ENCODE data around the gene PPP1R8.
A peak's percentile ranks its signal among the peaks of the same experiment; 100 is the strongest.

Gene PPP1R8

DNA sequence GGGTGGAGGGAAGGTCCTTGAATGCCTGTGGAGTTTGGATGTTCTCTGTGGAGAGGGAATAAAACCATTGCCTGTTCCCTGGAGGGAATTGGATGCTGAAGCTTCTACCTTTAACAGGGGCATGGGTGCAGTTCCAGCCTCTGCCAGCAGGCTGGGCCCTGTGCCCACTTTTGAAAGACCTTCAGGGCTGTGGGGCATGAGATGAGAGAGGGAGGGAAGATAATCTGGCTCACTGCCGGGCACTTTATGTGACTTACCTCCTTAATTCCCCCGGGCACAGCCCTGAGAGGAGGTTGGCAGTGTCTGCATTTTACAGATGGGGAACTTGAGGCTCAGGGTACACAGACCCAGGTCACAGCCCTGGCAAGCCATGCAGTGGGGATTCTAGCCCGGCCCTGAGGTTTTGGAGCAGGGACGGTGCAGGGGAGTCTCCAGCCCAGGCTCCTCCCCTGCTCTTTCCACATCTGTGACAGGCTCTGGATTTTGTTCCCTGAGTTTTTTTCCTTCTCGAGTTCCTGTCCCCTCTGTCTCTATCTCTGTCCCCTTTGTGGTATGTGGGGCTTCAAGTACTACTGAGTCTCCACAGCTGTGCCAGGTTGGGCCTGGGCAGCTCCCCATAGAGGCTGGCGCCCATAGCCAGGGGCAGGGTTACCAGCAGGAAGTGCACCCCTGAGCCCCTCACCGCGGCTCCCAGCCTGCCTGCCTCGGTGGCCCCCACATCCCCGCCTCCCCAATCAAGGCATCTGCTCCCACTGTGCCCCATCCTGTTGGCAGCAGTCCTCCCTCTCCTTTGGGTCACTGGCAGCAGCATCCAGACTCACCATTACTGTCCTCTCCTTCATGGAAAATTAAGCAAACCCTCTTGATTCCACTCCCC, 27.7 kb downstream of the PPP1R8 start:
- H3K4me3 ChIP-seq (ENCODE audit: insufficient read length, low read depth): no peak overlapping the region
- no peak for TF ChIP-seq ZNF274 (IDR thresholded peaks at IDR 0.05; ENCODE audit: low read depth, low read length)
- TF ChIP-seq SUZ12 (IDR thresholded peaks at IDR 0.05; ENCODE audit: extremely low read depth, insufficient read depth, insufficient read length): no peak
- TF ChIP-seq YY1 (IDR thresholded peaks at IDR 0.05; ENCODE audit: insufficient read depth, insufficient read length): no peak

GRCh38 chr1:27858949-27859576, 28.5 kb downstream of the PPP1R8 start:
- H3K9ac ChIP-seq (ENCODE audit: insufficient read length, low read depth): peak overlapping the region; percentile 28
- TF ChIP-seq SUZ12 (IDR thresholded peaks at IDR 0.05; ENCODE audit: extremely low read depth, insufficient read depth, insufficient read length): no peak
- TF ChIP-seq ZNF274 (IDR thresholded peaks at IDR 0.05; ENCODE audit: low read depth, low read length): no peak
- no peak for TF ChIP-seq YY1 (IDR thresholded peaks at IDR 0.05; ENCODE audit: insufficient read depth, insufficient read length)
- peaks cover 18% of the 10 kb centered on the region for H3K4me1 ChIP-seq (ENCODE audit: insufficient read depth, insufficient read length)
- no peaks in the 10 kb centered on the region for H3K36me3 ChIP-seq (ENCODE audit: insufficient read depth, insufficient read length, low read length)
- no peak for DNase-seq (ENCODE audit: low read depth, low spot score)
- no peak overlapping the region for H3K4me3 ChIP-seq (ENCODE audit: insufficient read length, low read depth)
- no peaks in the 10 kb centered on the region for H3K27me3 ChIP-seq (ENCODE audit: insufficient read depth, insufficient read length)
- no peaks in the 10 kb centered on the region for H3K9me3 ChIP-seq (ENCODE audit: insufficient read depth, low read length)

More for the DNA sequence above, 27.7 kb downstream of the PPP1R8 start:
- Histone ChIP-seq H3K9me3 (ENCODE audit: insufficient read depth, low read length) (no peaks in the 10 kb centered on the region), H3K36me3 (ENCODE audit: insufficient read depth, insufficient read length, low read length) (no peaks in the 10 kb centered on the region), H3K9ac (ENCODE audit: insufficient read length, low read depth) (peak overlapping the region; percentile 28), H3K27me3 (ENCODE audit: insufficient read depth, insufficient read length) (no peaks in the 10 kb centered on the region), H3K4me1 (ENCODE audit: insufficient read depth, insufficient read length) (peaks cover 15% of the 10 kb centered on the region)
- peak; percentile 85 for DNase-seq (ENCODE audit: low read depth, low spot score)

GRCh38 chr1:27861436-27861835, 30.9 kb downstream of the PPP1R8 start:
- DNase-seq (ENCODE audit: low read depth, low spot score): no peak
- peaks cover 18% of the 10 kb centered on the region for H3K4me1 ChIP-seq (ENCODE audit: insufficient read depth, insufficient read length)
- TF ChIP-seq YY1 (IDR thresholded peaks at IDR 0.05; ENCODE audit: insufficient read depth, insufficient read length): no peak
- no peak for TF ChIP-seq SUZ12 (IDR thresholded peaks at IDR 0.05; ENCODE audit: extremely low read depth, insufficient read depth, insufficient read length)
- no peak for TF ChIP-seq ZNF274 (IDR thresholded peaks at IDR 0.05; ENCODE audit: low read depth, low read length)
- H3K27me3 ChIP-seq (ENCODE audit: insufficient read depth, insufficient read length): no peaks in the 10 kb centered on the region
- H3K9ac ChIP-seq (ENCODE audit: insufficient read length, low read depth): no peak overlapping the region
- no peaks in the 10 kb centered on the region for H3K9me3 ChIP-seq (ENCODE audit: insufficient read depth, low read length)
- H3K4me3 ChIP-seq (ENCODE audit: insufficient read length, low read depth): no peak overlapping the region
- H3K36me3 ChIP-seq (ENCODE audit: insufficient read depth, insufficient read length, low read length): no peaks in the 10 kb centered on the region

- no peaks in the 10 kb centered on the region for H3K27me3 ChIP-seq (ENCODE audit: insufficient read depth, insufficient read length)
- H3K36me3 ChIP-seq (ENCODE audit: insufficient read depth, insufficient read length, low read length): no peaks in the 10 kb centered on the region
- DNase-seq (ENCODE audit: low read depth, low spot score): no peak
- no peak for TF ChIP-seq SUZ12 (IDR thresholded peaks at IDR 0.05; ENCODE audit: extremely low read depth, insufficient read depth, insufficient read length)
- TF ChIP-seq YY1 (IDR thresholded peaks at IDR 0.05; ENCODE audit: insufficient read depth, insufficient read length): no peak
- no peak for TF ChIP-seq ZNF274 (IDR thresholded peaks at IDR 0.05; ENCODE audit: low read depth, low read length)
- H3K9ac ChIP-seq (ENCODE audit: insufficient read length, low read depth): peak overlapping the region; percentile 15
- H3K9me3 ChIP-seq (ENCODE audit: insufficient read depth, low read length): no peaks in the 10 kb centered on the region
- H3K4me1 ChIP-seq (ENCODE audit: insufficient read depth, insufficient read length): peaks cover 18% of the 10 kb centered on the region
- H3K4me3 ChIP-seq (ENCODE audit: insufficient read length, low read depth): no peak overlapping the region
Measured at GRCh38 chr1:27862004-27862403, 31.4 kb downstream of the PPP1R8 start.

GRCh38 chr1:27862671-27863537, 32.3 kb downstream of the PPP1R8 start:
- Histone ChIP-seq H3K9me3 (ENCODE audit: insufficient read depth, low read length) (no peaks in the 10 kb centered on the region), H3K9ac (ENCODE audit: insufficient read length, low read depth) (peak overlapping the region; percentile 8), H3K36me3 (ENCODE audit: insufficient read depth, insufficient read length, low read length) (no peaks in the 10 kb centered on the region), H3K4me3 (ENCODE audit: insufficient read length, low read depth) (no peak overlapping the region), H3K4me1 (ENCODE audit: insufficient read depth, insufficient read length) (peaks cover 18% of the 10 kb centered on the region), H3K27me3 (ENCODE audit: insufficient read depth, insufficient read length) (no peaks in the 10 kb centered on the region)
- DNase-seq (ENCODE audit: low read depth, low spot score): peak; percentile 46
- no peak for TF ChIP-seq YY1 (IDR thresholded peaks at IDR 0.05; ENCODE audit: insufficient read depth, insufficient read length)
- TF ChIP-seq SUZ12 (IDR thresholded peaks at IDR 0.05; ENCODE audit: extremely low read depth, insufficient read depth, insufficient read length): no peak
- TF ChIP-seq ZNF274 (IDR thresholded peaks at IDR 0.05; ENCODE audit: low read depth, low read length): no peak

GRCh38 chr1:27863538-27863915, 32.9 kb downstream of the PPP1R8 start:
- Histone ChIP-seq H3K4me1 (ENCODE audit: insufficient read depth, insufficient read length) (peaks cover 14% of the 10 kb centered on the region), H3K9me3 (ENCODE audit: insufficient read depth, low read length) (no peaks in the 10 kb centered on the region), H3K36me3 (ENCODE audit: insufficient read depth, insufficient read length, low read length) (no peaks in the 10 kb centered on the region), H3K4me3 (ENCODE audit: insufficient read length, low read depth) (no peak overlapping the region), H3K9ac (ENCODE audit: insufficient read length, low read depth) (no peak overlapping the region), H3K27me3 (ENCODE audit: insufficient read depth, insufficient read length) (no peaks in the 10 kb centered on the region)
- TF ChIP-seq SUZ12 (IDR thresholded peaks at IDR 0.05; ENCODE audit: extremely low read depth, insufficient read depth, insufficient read length): no peak
- TF ChIP-seq ZNF274 (IDR thresholded peaks at IDR 0.05; ENCODE audit: low read depth, low read length): no peak
- no peak for TF ChIP-seq YY1 (IDR thresholded peaks at IDR 0.05; ENCODE audit: insufficient read depth, insufficient read length)
- no peak for DNase-seq (ENCODE audit: low read depth, low spot score)

Data from NT2/D1 (cell line).